ENCODE data around the gene ALPL.

DNA sequence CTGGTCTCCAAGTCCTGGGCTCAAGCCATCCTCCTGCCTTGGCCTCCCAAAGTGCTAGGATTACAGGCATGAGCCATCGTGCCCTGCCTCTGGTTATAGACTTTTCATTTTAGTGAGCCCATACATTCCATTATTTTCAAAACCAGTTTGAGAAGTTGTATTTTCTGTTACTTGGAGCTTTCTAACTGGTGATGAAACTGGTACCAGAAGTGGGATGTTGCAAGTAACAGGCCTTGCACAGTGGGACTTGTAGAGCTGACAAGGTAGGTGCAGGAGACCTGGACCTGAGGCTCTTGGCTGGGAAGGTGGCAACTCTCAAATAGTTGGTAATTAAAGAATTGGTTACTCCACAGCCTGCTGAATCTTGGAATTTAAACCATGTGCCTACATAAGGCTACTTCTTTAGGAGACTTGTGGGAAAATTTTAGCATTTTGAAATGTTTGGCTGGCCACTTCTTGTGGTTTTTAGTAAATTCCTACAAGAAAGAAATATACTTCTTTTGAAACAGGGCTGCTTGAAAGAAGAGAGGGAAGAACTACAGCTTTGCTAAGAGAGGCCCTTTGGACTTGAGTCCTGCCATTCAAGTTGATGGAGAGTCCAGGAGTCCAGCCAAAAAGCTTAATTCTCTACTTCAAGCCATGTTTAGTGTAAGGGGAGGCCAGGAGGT lies 9.8 kb upstream of the ALPL start:
- TF ChIP-seq EZH2 (IDR thresholded peaks at IDR 0.05; ENCODE audit: borderline replicate concordance, low read length): no peak
- TF ChIP-seq, protein P1, sequence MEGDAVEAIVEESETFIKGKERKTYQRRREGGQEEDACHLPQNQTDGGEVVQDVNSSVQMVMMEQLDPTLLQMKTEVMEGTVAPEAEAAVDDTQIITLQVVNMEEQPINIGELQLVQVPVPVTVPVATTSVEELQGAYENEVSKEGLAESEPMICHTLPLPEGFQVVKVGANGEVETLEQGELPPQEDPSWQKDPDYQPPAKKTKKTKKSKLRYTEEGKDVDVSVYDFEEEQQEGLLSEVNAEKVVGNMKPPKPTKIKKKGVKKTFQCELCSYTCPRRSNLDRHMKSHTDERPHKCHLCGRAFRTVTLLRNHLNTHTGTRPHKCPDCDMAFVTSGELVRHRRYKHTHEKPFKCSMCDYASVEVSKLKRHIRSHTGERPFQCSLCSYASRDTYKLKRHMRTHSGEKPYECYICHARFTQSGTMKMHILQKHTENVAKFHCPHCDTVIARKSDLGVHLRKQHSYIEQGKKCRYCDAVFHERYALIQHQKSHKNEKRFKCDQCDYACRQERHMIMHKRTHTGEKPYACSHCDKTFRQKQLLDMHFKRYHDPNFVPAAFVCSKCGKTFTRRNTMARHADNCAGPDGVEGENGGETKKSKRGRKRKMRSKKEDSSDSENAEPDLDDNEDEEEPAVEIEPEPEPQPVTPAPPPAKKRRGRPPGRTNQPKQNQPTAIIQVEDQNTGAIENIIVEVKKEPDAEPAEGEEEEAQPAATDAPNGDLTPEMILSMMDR (IDR thresholded peaks at IDR 0.05; ENCODE audit: low read length): no peak
